Prostate gland (tissue), 2 donors: ENCODE results near the gene CASQ1. TPM values are rescaled to one million over a fixed set of nuclear protein-coding genes. Genes with fewer than 3 reads are reported as not detected.

Experiments
- DNase-seq: peaks from one replicate; pipeline ENCODE4 v3.0.0-alpha.2; 2019; ENCODE audit warnings: low spot score
- H3K27ac ChIP-seq, 2 donors: fragments of 200-600 bp; sonication (generic); 2 replicates each; pipeline ENCODE4 v1.5.1; 2017 to 2019
- H3K27me3 ChIP-seq: fragments of 200-600 bp; sonication (generic); replicated peaks from 2 replicates; pipeline ENCODE4 v1.5.1; 2019; ENCODE audit not compliant: insufficient read depth
- H3K36me3 ChIP-seq, 2 donors: fragments of 200-600 bp; sonication (generic); 1 replicate in 1 of 2; 2 replicates in 1 of 2; pipeline versions ENCODE4 v1.5.1 to v1.8.1; 2017 to 2019
- H3K4me1 ChIP-seq: fragments of 200-600 bp; sonication (generic); replicated peaks from 2 replicates; pipeline ENCODE4 v1.5.1; 2019
- H3K4me3 ChIP-seq, 2 donors: fragments of 200-600 bp; sonication (generic); 2 replicates each; pipeline ENCODE4 v1.5.1; 2017 to 2019
- H3K9me3 ChIP-seq: fragments of 200-600 bp; sonication (generic); 2 replicates; pipeline ENCODE4 v1.5.1; 2017
- CTCF ChIP-seq, 4 experiments: fragments of 200-600 bp in 2 of 4; fragments of 450-650 bp in 2 of 4; sonication (generic) in 2 of 4; IDR thresholded peaks; 1 replicate in 3 of 4; 2 replicates in 1 of 4; pipeline ENCODE4 v1.5.1; 2016 to 2019; ENCODE audit warnings: antibody characterized with exemption in 4 of 4, mild to moderate bottlenecking in 2 of 4, moderate library complexity in 2 of 4
- POLR2A ChIP-seq: fragments of 450-650 bp; IDR thresholded peaks from one replicate; pipeline ENCODE4 v1.6.1; 2016; ENCODE audit warnings: antibody characterized with exemption, mild to moderate bottlenecking
- POLR2AphosphoS5 ChIP-seq: sonication (generic); formaldehyde crosslinking; IDR thresholded peaks from one replicate; pipeline ENCODE4 v1.6.1; 2017; ENCODE audit warnings: antibody characterized with exemption
- WGBS: methylation state at CpG from one replicate; pipeline ENCODE4 v1.1.5; 2018; 5-methylcytosine and 5-hydroxymethylcytosine counted together
- intact Hi-C: fragments of 100-400 bp; cut with DNase I; formaldehyde crosslinking; loops from one replicate; pipeline ENCODE4 v1.14.2; 2022
- total RNA-seq, 2 donors: library from RNA; depleted of rRNA; stranded (reverse); fragments of >200 nt; gene quantifications; one replicate each; pipeline ENCODE4 v1.1.0, GENCODE V29; 2016

CASQ1 gene
- total RNA-seq, 2 donors from 2014 or later = 1.2 to 3.0 TPM

GRCh38 chr1:160228431-160228830, 38.1 kb downstream of the CASQ1 start:
- peaks cover 17 to 18% of the 10 kb centered on the region in 2 donors for H3K36me3 ChIP-seq
- intact Hi-C loops = no loop called here
- H3K27ac ChIP-seq = no peak overlapping the region
- H3K4me3 ChIP-seq = no peak overlapping the region
- no peaks in the 10 kb centered on the region for H3K9me3 ChIP-seq
- TF ChIP-seq POLR2A (no peak), POLR2AphosphoS5 (no peak), CTCF (IDR thresholded peaks at IDR 0.05) (no peak)
- no peak for DNase-seq
- no peaks in the 10 kb centered on the region for H3K27me3 ChIP-seq
- no peaks in the 10 kb centered on the region for H3K4me1 ChIP-seq

GRCh38 chr1:160232911-160233310, 42.5 kb downstream of the CASQ1 start:
- TF ChIP-seq POLR2A = no peak
- TF ChIP-seq POLR2AphosphoS5 = no peak
- no peak for TF ChIP-seq CTCF (IDR thresholded peaks at IDR 0.05)
- no peaks in the 10 kb centered on the region for H3K27me3 ChIP-seq
- DNase-seq = no peak
- no peaks in the 10 kb centered on the region for H3K9me3 ChIP-seq
- no peak overlapping the region for H3K4me3 ChIP-seq
- H3K36me3 ChIP-seq = peaks cover 0 to 4% of the 10 kb centered on the region in 2 donors
- no peaks in the 10 kb centered on the region for H3K4me1 ChIP-seq
- intact Hi-C loops = no loop called here
- no peak overlapping the region for H3K27ac ChIP-seq

- H3K36me3 ChIP-seq = peaks cover 0 to 11% of the 10 kb centered on the region in 2 donors
- no peak for DNase-seq
- H3K9me3 ChIP-seq = no peaks in the 10 kb centered on the region
- TF ChIP-seq CTCF (IDR thresholded peaks at IDR 0.05) (no peak), POLR2AphosphoS5 (no peak), POLR2A (no peak)
- intact Hi-C loops = no loop called here
- H3K4me3 ChIP-seq = no peak overlapping the region
- H3K27ac ChIP-seq = no peak overlapping the region
- H3K27me3 ChIP-seq = no peaks in the 10 kb centered on the region
- no peaks in the 10 kb centered on the region for H3K4me1 ChIP-seq
- WGBS = 94% methylated on average over 5 of the region's 5 CpGs
Observed at GRCh38 chr1:160236806-160237205, 46.4 kb downstream of the CASQ1 start.

GRCh38 chr1:160237558-160237957, 47.2 kb downstream of the CASQ1 start:
- WGBS = 100% methylated on average over 2 of the region's 2 CpGs
- no peaks in the 10 kb centered on the region for H3K9me3 ChIP-seq
- H3K27me3 ChIP-seq = no peaks in the 10 kb centered on the region
- intact Hi-C loops = no loop called here
- no peak overlapping the region for H3K4me3 ChIP-seq
- H3K4me1 ChIP-seq = no peaks in the 10 kb centered on the region
- TF ChIP-seq POLR2A (no peak), POLR2AphosphoS5 (no peak), CTCF (IDR thresholded peaks at IDR 0.05) (no peak)
- H3K36me3 ChIP-seq = peaks cover 0 to 11% of the 10 kb centered on the region in 2 donors
- H3K27ac ChIP-seq = no peak overlapping the region
- no peak for DNase-seq

GRCh38 chr1:160238408-160238807, 48.0 kb downstream of the CASQ1 start:
- 97% methylated on average over 5 of the region's 5 CpGs for WGBS
- Histone ChIP-seq H3K27me3 (no peaks in the 10 kb centered on the region), H3K36me3 (peaks cover 0 to 11% of the 10 kb centered on the region in 2 donors), H3K27ac (no peak overlapping the region), H3K4me1 (no peaks in the 10 kb centered on the region), H3K4me3 (no peak overlapping the region), H3K9me3 (no peaks in the 10 kb centered on the region)
- DNase-seq = no peak
- intact Hi-C loops = no loop called here
- no peak for TF ChIP-seq CTCF (IDR thresholded peaks at IDR 0.05)
- TF ChIP-seq POLR2AphosphoS5 = no peak
- no peak for TF ChIP-seq POLR2A
